ENCODE measurements around the gene AXIN2.

- TF ChIP-seq CTCF (IDR thresholded peaks at IDR 0.05 in 4 of 5, conservative IDR thresholded peaks at IDR 0.05 in 1 of 5) (no peak), POLR2A (IDR thresholded peaks at IDR 0.05) (no peak)
Observed at GRCh38 chr17:65604070-65604469, 42.6 kb upstream of the AXIN2 start.
